B cell (primary cell): ENCODE data around the gene ADGRF5. TPM values are rescaled to one million over a fixed set of nuclear protein-coding genes. Genes with fewer than 3 reads are reported as not detected.

ENCODE experiments used
- ATAC-seq: fragments of 200-7000 bp; cut with Tn5 transposase; one replicate; pipeline ENCODE4 v1.10.0; 2021; ENCODE audit warnings: low read depth, mild to moderate bottlenecking, moderate number of reproducible peaks, moderate library complexity
- CTCF ChIA-PET: fragments of 350-600 bp; sonication (Branson Sonifier 250); formaldehyde crosslinking; loops from one replicate; lab custom pipeline; 2021; ENCODE audit warnings: antibody characterized with exemption, inconsistent platforms; lab: Charles Lee
- POLR2A ChIA-PET: fragments of 350-600 bp; sonication (Branson Sonifier 250); formaldehyde crosslinking; loops from one replicate; lab custom pipeline; 2021; ENCODE audit warnings: antibody characterized with exemption; lab: Charles Lee
- DNase-seq: peaks from one replicate; pipeline ENCODE4 v3.0.0; 2013
- H2AFZ ChIP-seq: 2 replicates; pipeline ENCODE4 v1.6.1; 2012; ENCODE audit warnings: mild to moderate bottlenecking, low read depth, low read length; ENCODE audit not compliant: insufficient read depth, poor library complexity, severe bottlenecking
- H3K27ac ChIP-seq, 2 donors: 1 replicate in 1 of 2; 2 replicates in 1 of 2; pipeline ENCODE4 v1.5.1; 2012 to 2013; ENCODE audit warnings: low read length in 2 of 2, mild to moderate bottlenecking in 2 of 2, moderate library complexity in 1 of 2
- H3K27me3 ChIP-seq, 4 experiments: fragments of 200-600 bp in 1 of 4; sonication (generic) in 1 of 4; replicated peaks in 1 of 4; 1 replicate in 2 of 4; 2 replicates in 2 of 4; pipeline versions ENCODE4 v1.6.1 to v1.7.0; 2013 to 2016; ENCODE audit warnings: low read length in 3 of 4, mild to moderate bottlenecking in 2 of 4, mixed read lengths in 1 of 4, moderate library complexity in 1 of 4; ENCODE audit not compliant: insufficient read depth in 4 of 4, control insufficient read depth in 3 of 4; ENCODE audit errors: control extremely low read depth in 1 of 4
- H3K36me3 ChIP-seq, 2 experiments: replicated peaks in 1 of 2; 1 replicate in 1 of 2; 2 replicates in 1 of 2; pipeline versions ENCODE4 v1.6.1 to v1.7.1; 2013; ENCODE audit warnings: low read length in 1 of 2; ENCODE audit not compliant: insufficient read depth in 2 of 2, control insufficient read depth in 1 of 2; ENCODE audit errors: control extremely low read depth in 1 of 2, extremely low read depth in 1 of 2
- H3K4me1 ChIP-seq, 2 donors: fragments of 200-600 bp in 1 of 2; sonication (generic) in 1 of 2; 1 replicate in 1 of 2; 2 replicates in 1 of 2; pipeline versions ENCODE4 v1.5.1 to v1.6.1; 2013 to 2017; ENCODE audit warnings: low read length in 2 of 2; ENCODE audit not compliant: control insufficient read depth in 2 of 2, insufficient read depth in 2 of 2
- H3K4me2 ChIP-seq: replicated peaks from 2 replicates; pipeline ENCODE3; 2012; ENCODE audit warnings: mild to moderate bottlenecking, low read depth, low read length; ENCODE audit not compliant: poor library complexity, severe bottlenecking
- H3K4me3 ChIP-seq, 5 experiments: fragments of 200-600 bp in 1 of 5; sonication (generic) in 1 of 5; 1 replicate in 3 of 5; 2 replicates in 2 of 5; pipeline versions ENCODE4 v1.5.1 to v1.7.0; 2011 to 2016; ENCODE audit warnings: low read length in 4 of 5, mild to moderate bottlenecking in 4 of 5, low read depth in 2 of 5, control low read depth in 1 of 5, moderate library complexity in 1 of 5; ENCODE audit not compliant: insufficient read depth in 1 of 5; ENCODE audit errors: control extremely low read depth in 1 of 5, extremely low read depth in 1 of 5
- H3K79me2 ChIP-seq: fragments of 200-600 bp; sonication (generic); one replicate; pipeline ENCODE4 v1.6.0; 2016; ENCODE audit warnings: low read length; ENCODE audit not compliant: control insufficient read depth, insufficient read depth
- H3K9ac ChIP-seq: fragments of 200-600 bp; sonication (generic); 2 replicates; pipeline ENCODE4 v1.6.1; 2017; ENCODE audit warnings: mild to moderate bottlenecking, low read length, moderate library complexity
- H3K9me3 ChIP-seq, 3 donors: one replicate each; pipeline versions ENCODE4 v1.6.1 to v1.7.1; 2013; ENCODE audit warnings: low read length in 2 of 3; ENCODE audit not compliant: control insufficient read depth in 2 of 3, insufficient read depth in 1 of 3; ENCODE audit errors: control extremely low read depth in 1 of 3
- H4K20me1 ChIP-seq: 2 replicates; pipeline ENCODE4 v1.6.0; 2012; ENCODE audit warnings: mild to moderate bottlenecking, low read length; ENCODE audit not compliant: insufficient read depth, control insufficient read depth, poor library complexity, severe bottlenecking
- H3K27ac Mint-ChIP-seq: one replicate; pipeline ENCODE4 v1.8.0; 2021; ENCODE audit warnings: mixed read lengths
- H3K27me3 Mint-ChIP-seq: one replicate; pipeline ENCODE4 v1.8.0; 2021; ENCODE audit warnings: mixed read lengths
- H3K4me1 Mint-ChIP-seq: one replicate; pipeline ENCODE4 v1.8.0; 2021; ENCODE audit warnings: mixed read lengths
- H3K4me3 Mint-ChIP-seq: one replicate; pipeline ENCODE4 v1.8.0; 2021; ENCODE audit warnings: mixed read lengths
- H3K9me3 Mint-ChIP-seq: one replicate; pipeline ENCODE4 v1.8.0; 2022; ENCODE audit warnings: mixed read lengths; ENCODE audit not compliant: insufficient read depth
- EZH2 ChIP-seq: IDR thresholded peaks from 2 replicates; pipeline ENCODE4 v1.6.1; 2012; ENCODE audit warnings: borderline replicate concordance, low read depth, mild to moderate bottlenecking, moderate library complexity, low read length; ENCODE audit not compliant: insufficient read depth, poor library complexity, severe bottlenecking
- WGBS: methylation state at CpG from one replicate; pipeline ENCODE4 v1.1.5; 2013; ENCODE audit warnings: missing lambda C conversion rate; ENCODE audit not compliant: insufficient coverage; 5-methylcytosine and 5-hydroxymethylcytosine counted together
- intact Hi-C: fragments of 100-400 bp; cut with micrococcal nuclease; formaldehyde crosslinking; loops from one replicate; pipeline ENCODE4 v1.10.0; 2022
- polyA plus RNA-seq: library from polyadenylated mRNA; depleted of rRNA; stranded (reverse); fragments of >200 nt; gene quantifications from 2 replicates; pipeline ENCODE4 v1.2.3, GENCODE V29; 2012
- total RNA-seq, 2 donors: library from RNA; stranded (reverse); fragments of 120-200 nt in 1 of 2; gene quantifications; 1 replicate in 1 of 2; 2 replicates in 1 of 2; pipeline versions ENCODE4 v1.2.3 to v1.2.4, GENCODE V29; 2013 to 2022
- TF ChIP-seq, protein P1 (sequence below): fragments of 200-600 bp; IDR thresholded peaks from one replicate; pipeline ENCODE4 v1.8.0; 2022; ENCODE audit warnings: antibody characterized with exemption, mild to moderate bottlenecking

ADGRF5 gene
- total and polyA plus RNA-seq, 2 donors (not counting 1 experiment from before 2014, with no cell fraction given): not detected

DNA sequence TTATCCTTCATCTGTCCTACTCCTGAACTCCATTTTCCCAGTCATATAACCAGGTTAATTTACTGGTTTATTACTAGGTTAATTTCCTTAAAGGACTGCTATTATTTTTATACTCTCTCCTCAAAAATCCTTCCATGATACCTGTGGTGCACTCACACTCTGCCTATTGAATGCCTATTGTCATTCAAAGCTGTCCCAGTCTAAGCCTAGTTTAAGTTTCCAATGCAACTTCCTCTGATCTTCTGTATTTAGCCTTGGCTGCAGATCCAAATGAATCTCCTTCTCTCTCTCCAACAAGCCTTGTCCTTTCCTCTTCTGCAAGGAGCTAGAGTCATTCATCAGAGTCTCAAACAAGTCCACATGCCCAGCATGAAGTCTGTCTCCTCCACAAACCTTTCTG is 41.3 kb upstream of the ADGRF5 start:
- Histone ChIP-seq H3K4me2 (no peak overlapping the region), H3K4me1 (no peaks in the 10 kb centered on the region), H3K27ac (no peak overlapping the region), H3K36me3 (no peaks in the 10 kb centered on the region), H3K4me3 (no peak overlapping the region), H3K79me2 (no peaks in the 10 kb centered on the region), H4K20me1 (no peaks in the 10 kb centered on the region), H3K9me3 (no peaks in the 10 kb centered on the region), H3K27me3 (peaks cover 0 to 3% (median 0%) of the 10 kb centered on the region in 4 experiments), H3K9ac (no peak overlapping the region), H2AFZ (no peak overlapping the region)
- intact Hi-C loops: no loop called here
- no peak for TF ChIP-seq EZH2
- TF ChIP-seq, protein P1, sequence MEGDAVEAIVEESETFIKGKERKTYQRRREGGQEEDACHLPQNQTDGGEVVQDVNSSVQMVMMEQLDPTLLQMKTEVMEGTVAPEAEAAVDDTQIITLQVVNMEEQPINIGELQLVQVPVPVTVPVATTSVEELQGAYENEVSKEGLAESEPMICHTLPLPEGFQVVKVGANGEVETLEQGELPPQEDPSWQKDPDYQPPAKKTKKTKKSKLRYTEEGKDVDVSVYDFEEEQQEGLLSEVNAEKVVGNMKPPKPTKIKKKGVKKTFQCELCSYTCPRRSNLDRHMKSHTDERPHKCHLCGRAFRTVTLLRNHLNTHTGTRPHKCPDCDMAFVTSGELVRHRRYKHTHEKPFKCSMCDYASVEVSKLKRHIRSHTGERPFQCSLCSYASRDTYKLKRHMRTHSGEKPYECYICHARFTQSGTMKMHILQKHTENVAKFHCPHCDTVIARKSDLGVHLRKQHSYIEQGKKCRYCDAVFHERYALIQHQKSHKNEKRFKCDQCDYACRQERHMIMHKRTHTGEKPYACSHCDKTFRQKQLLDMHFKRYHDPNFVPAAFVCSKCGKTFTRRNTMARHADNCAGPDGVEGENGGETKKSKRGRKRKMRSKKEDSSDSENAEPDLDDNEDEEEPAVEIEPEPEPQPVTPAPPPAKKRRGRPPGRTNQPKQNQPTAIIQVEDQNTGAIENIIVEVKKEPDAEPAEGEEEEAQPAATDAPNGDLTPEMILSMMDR: no peak
- Mint-ChIP-seq H3K27ac (no peak overlapping the region), H3K9me3 (no peaks in the 10 kb centered on the region), H3K4me1 (no peaks in the 10 kb centered on the region), H3K27me3 (no peaks in the 10 kb centered on the region), H3K4me3 (no peak overlapping the region)
- POLR2A ChIA-PET: no interaction called here
- CTCF ChIA-PET: no interaction called here
- no peak for ATAC-seq
- no peak for DNase-seq

DNA sequence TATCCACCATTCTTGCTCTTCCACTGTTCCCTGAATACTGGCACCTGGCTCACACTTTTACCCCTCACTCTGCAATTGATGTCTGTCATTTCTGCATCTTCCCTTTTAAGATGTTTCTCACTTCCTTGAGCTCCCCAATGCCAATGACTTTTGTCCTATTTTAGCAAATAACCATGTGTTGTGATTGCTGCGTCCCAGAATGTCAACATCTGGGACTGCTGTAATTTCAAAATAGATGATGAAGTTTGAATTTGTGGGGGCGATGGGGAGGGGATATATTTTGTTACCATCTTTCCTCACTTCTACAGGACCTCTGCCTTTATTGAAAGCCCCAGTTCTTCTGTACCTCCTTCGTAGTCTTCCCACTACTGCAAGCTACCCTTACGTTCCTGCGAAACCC is 40.0 kb upstream of the ADGRF5 start:
- no peak overlapping the region for H3K4me3 Mint-ChIP-seq
- H3K9me3 Mint-ChIP-seq: no peaks in the 10 kb centered on the region
- H3K79me2 ChIP-seq: no peaks in the 10 kb centered on the region
- no peaks in the 10 kb centered on the region for H3K9me3 ChIP-seq
- CTCF ChIA-PET: no interaction called here
- ATAC-seq: no peak
- no peaks in the 10 kb centered on the region for H3K4me1 ChIP-seq
- no peak overlapping the region for H2AFZ ChIP-seq
- no peak overlapping the region for H3K9ac ChIP-seq
- no peaks in the 10 kb centered on the region for H3K27me3 Mint-ChIP-seq
- no peak for TF ChIP-seq EZH2
- TF ChIP-seq, protein P1: no peak
- H3K27ac ChIP-seq: no peak overlapping the region
- H3K27me3 ChIP-seq: peaks cover 0 to 3% (median 0%) of the 10 kb centered on the region in 4 experiments
- H3K4me3 ChIP-seq: no peak overlapping the region
- WGBS: 100% methylated on average over 3 of the region's 5 CpGs
- intact Hi-C loops: no loop called here
- DNase-seq: no peak
- no peak overlapping the region for H3K27ac Mint-ChIP-seq
- no peaks in the 10 kb centered on the region for H3K4me1 Mint-ChIP-seq
- no peaks in the 10 kb centered on the region for H4K20me1 ChIP-seq
- POLR2A ChIA-PET: no interaction called here
- H3K36me3 ChIP-seq: no peaks in the 10 kb centered on the region
- no peak overlapping the region for H3K4me2 ChIP-seq
